ENCODE results near the gene MYOM1. TPM values are rescaled to one million over a fixed set of nuclear protein-coding genes. Genes with fewer than 3 reads are reported as not detected.

The MYOM1 gene
- total RNA-seq, 1 experiment from 2014 or later = 0.41 TPM

- H3K36me3 Mint-ChIP-seq (ENCODE audit: insufficient read depth, unreplicated experiment) = no peaks in the 10 kb centered on the region
- Histone ChIP-seq H3K36me3 (ENCODE audit: control insufficient read depth, insufficient read depth, low read length) (no peaks in the 10 kb centered on the region), H3K4me3 (ENCODE audit: low read depth, low read length) (no peak overlapping the region), H3K4me1 (no peaks in the 10 kb centered on the region), H3K27me3 (replicated peaks; ENCODE audit: control insufficient read depth, insufficient read depth, low read length) (no peaks in the 10 kb centered on the region), H3K9me3 (no peaks in the 10 kb centered on the region)
- intact Hi-C loops (cut with micrococcal nuclease; ENCODE audit: unreplicated experiment) = no loop called here
- no peaks in the 10 kb centered on the region for H3K27me3 Mint-ChIP-seq (ENCODE audit: insufficient read depth, unreplicated experiment)
- CTCF ChIA-PET = interaction anchor here (0.6 kb wide), 1 partner anchor 58 kb away, joined by 3 read pairs; no protein-coding TSS in a partner anchor
- TF ChIP-seq CTCF (IDR thresholded peaks at IDR 0.05; ENCODE audit: insufficient read depth in 1 of 2, low read depth in 1 of 2, low read length in 1 of 2, severe bottlenecking in 1 of 2, unreplicated experiment in 1 of 2) = no peak
- DNase-seq = no peak
- POLR2A ChIA-PET = no interaction called here
- no peak overlapping the region for H3K4me3 Mint-ChIP-seq (ENCODE audit: unreplicated experiment)
- no peak overlapping the region for H3K27ac Mint-ChIP-seq (ENCODE audit: unreplicated experiment)
- BruUV-seq (replicated peaks) = no TSS peak
- H3K4me1 Mint-ChIP-seq (ENCODE audit: low read depth, unreplicated experiment) = peaks cover 7% of the 10 kb centered on the region
- no peaks in the 10 kb centered on the region for H3K9me3 Mint-ChIP-seq (ENCODE audit: unreplicated experiment)
Measured at GRCh38 chr18:3130344-3130743, 89.4 kb downstream of the MYOM1 start.

GRCh38 chr18:3129053-3129864, 90.5 kb downstream of the MYOM1 start:
- peaks cover 7% of the 10 kb centered on the region for H3K4me1 Mint-ChIP-seq (ENCODE audit: low read depth, unreplicated experiment)
- no peaks in the 10 kb centered on the region for H3K27me3 Mint-ChIP-seq (ENCODE audit: insufficient read depth, unreplicated experiment)
- Histone ChIP-seq H3K36me3 (ENCODE audit: control insufficient read depth, insufficient read depth, low read length) (no peaks in the 10 kb centered on the region), H3K4me1 (no peaks in the 10 kb centered on the region), H3K4me3 (ENCODE audit: low read depth, low read length) (no peak overlapping the region), H3K9me3 (no peaks in the 10 kb centered on the region), H3K27me3 (replicated peaks; ENCODE audit: control insufficient read depth, insufficient read depth, low read length) (no peaks in the 10 kb centered on the region)
- H3K4me3 Mint-ChIP-seq (ENCODE audit: unreplicated experiment) = no peak overlapping the region
- ChIA-PET CTCF (interaction anchor here (0.6 to 1.9 kb wide), 12 partner anchors 9 to 181 kb away, joined by 3 to 11 read pairs (median 5); partner anchors contain the start of genes LPIN2 and MYL12A), POLR2A (interaction anchor here (0.6 kb wide), 1 partner anchor 15 kb away, joined by 8 read pairs; no protein-coding TSS in a partner anchor)
- peak; percentile 85 to 87 for DNase-seq
- intact Hi-C loops (cut with micrococcal nuclease; ENCODE audit: unreplicated experiment) = loop anchor here (1.0 to 5.0 kb wide), 6 partner anchors 21 to 197 kb away; partner anchors contain the start of gene LPIN2
- no peaks in the 10 kb centered on the region for H3K36me3 Mint-ChIP-seq (ENCODE audit: insufficient read depth, unreplicated experiment)
- H3K27ac Mint-ChIP-seq (ENCODE audit: unreplicated experiment) = no peak overlapping the region
- no TSS peak for BruUV-seq (replicated peaks)
- no peaks in the 10 kb centered on the region for H3K9me3 Mint-ChIP-seq (ENCODE audit: unreplicated experiment)
- TF ChIP-seq CTCF (IDR thresholded peaks at IDR 0.05; ENCODE audit: insufficient read depth in 1 of 2, low read depth in 1 of 2, low read length in 1 of 2, severe bottlenecking in 1 of 2, unreplicated experiment in 1 of 2) = peak; percentile 85 to 98

- H3K9me3 Mint-ChIP-seq (ENCODE audit: unreplicated experiment) = no peaks in the 10 kb centered on the region
- no peak overlapping the region for H3K27ac Mint-ChIP-seq (ENCODE audit: unreplicated experiment)
- TF ChIP-seq CTCF (IDR thresholded peaks at IDR 0.05; ENCODE audit: insufficient read depth in 1 of 2, low read depth in 1 of 2, low read length in 1 of 2, severe bottlenecking in 1 of 2, unreplicated experiment in 1 of 2) = no peak
- ChIA-PET CTCF (interaction anchor here (0.6 kb wide), 1 partner anchor 118 kb away, joined by 3 read pairs; no protein-coding TSS in a partner anchor), POLR2A (no interaction called here)
- intact Hi-C loops (cut with micrococcal nuclease; ENCODE audit: unreplicated experiment) = loop anchor here (5.0 kb wide), 1 partner anchor 114 kb away; the partner anchor contains the start of gene LPIN2
- H3K36me3 Mint-ChIP-seq (ENCODE audit: insufficient read depth, unreplicated experiment) = no peaks in the 10 kb centered on the region
- no peaks in the 10 kb centered on the region for H3K27me3 Mint-ChIP-seq (ENCODE audit: insufficient read depth, unreplicated experiment)
- Histone ChIP-seq H3K4me1 (no peaks in the 10 kb centered on the region), H3K36me3 (ENCODE audit: control insufficient read depth, insufficient read depth, low read length) (no peaks in the 10 kb centered on the region), H3K4me3 (ENCODE audit: low read depth, low read length) (no peak overlapping the region), H3K9me3 (no peaks in the 10 kb centered on the region), H3K27me3 (replicated peaks; ENCODE audit: control insufficient read depth, insufficient read depth, low read length) (no peaks in the 10 kb centered on the region)
- H3K4me3 Mint-ChIP-seq (ENCODE audit: unreplicated experiment) = no peak overlapping the region
- BruUV-seq (replicated peaks) = no TSS peak
- peaks cover 7% of the 10 kb centered on the region for H3K4me1 Mint-ChIP-seq (ENCODE audit: low read depth, unreplicated experiment)
- no peak for DNase-seq
Measured at GRCh38 chr18:3126457-3127097, 93.2 kb downstream of the MYOM1 start.

All from Caco-2 (cell line).